ENCODE results near the gene TOR3A. TPM values are rescaled to one million over a fixed set of nuclear protein-coding genes. Genes with fewer than 3 reads are reported as not detected.

Gene TOR3A
- total and polyA plus RNA-seq, 2 of the 13 experiments (the other 11 are each of a cell fraction or from before 2014, with no cell fraction given): 14.7 to 28.4 TPM

DNA sequence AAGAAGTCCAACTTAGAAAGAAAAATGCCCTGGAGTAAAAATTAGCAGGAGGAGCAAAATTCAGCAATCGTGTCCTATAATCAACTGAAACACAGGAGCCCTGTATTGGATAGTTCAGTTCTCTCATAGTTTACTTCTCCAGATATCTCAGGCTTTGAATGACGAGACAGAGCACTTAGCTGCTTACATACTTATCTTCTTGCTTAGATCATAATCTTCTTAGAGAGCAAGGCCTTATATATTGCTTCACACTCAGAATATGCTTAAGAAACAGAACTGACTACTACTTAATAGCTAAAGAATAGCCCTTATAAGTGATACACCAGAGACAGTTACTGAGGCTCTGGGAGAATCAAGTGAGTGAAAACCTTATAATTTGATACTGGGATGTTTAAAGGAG, 38.9 kb downstream of the TOR3A start:
- no peak overlapping the region for H3K9ac ChIP-seq (ENCODE audit: insufficient read depth, low read depth, low read length)
- TF ChIP-seq ZNF383 (CRISPR knock-in tag; IDR thresholded peaks at IDR 0.05; ENCODE audit: borderline replicate concordance) (0 out of 2 replicates have a peak, but pooled peaks have one; percentile 51), FOXK1 (CRISPR knock-in tag; IDR thresholded peaks at IDR 0.05; ENCODE audit: borderline replicate concordance, low read depth) (no peak)
- no peak overlapping the region for H3K27ac ChIP-seq (ENCODE audit: extremely low read length, insufficient read depth, low read length)
- ChIA-PET POLR2A (no interaction called here), CTCF (ENCODE audit: low intra/inter-chr PET ratio, low total read pairs) (interaction anchor here (1.2 to 2.3 kb wide), 2 partner anchors 42 to 73 kb away, joined by 3 to 30 read pairs; no protein-coding TSS in a partner anchor)
- no peaks in the 10 kb centered on the region for H3K4me1 ChIP-seq (ENCODE audit: insufficient read depth, low read length)
- in situ Hi-C loops (cut with HindIII; ENCODE audit: extremely low pct_ligation_motif_present, low pct_unique_long_range_greater_than_20kb): loop anchor here (5.0 to 10.0 kb wide), 2 partner anchors 77 to 174 kb away; partner anchors contain the start of gene SOAT1
- no peaks in the 10 kb centered on the region for H3K9me3 ChIP-seq (ENCODE audit: low read length)
- H4K20me1 ChIP-seq (ENCODE audit: insufficient read depth, low read length): no peaks in the 10 kb centered on the region
- FAIRE-seq: no peak
- BruUV-seq (replicated peaks): no TSS peak
- no peak overlapping the region for H3K4me3 ChIP-seq (replicated peaks in 1 of 3; ENCODE audit: insufficient read depth in 1 of 3, low read depth in 2 of 3, low read length in 3 of 3)
- intact Hi-C loops (cut with micrococcal nuclease; ENCODE audit: unreplicated experiment): loop anchor here (1.0 to 5.0 kb wide), 3 partner anchors 43 to 172 kb away; no protein-coding TSS in a partner anchor
- no peak overlapping the region for H2AFZ ChIP-seq (ENCODE audit: low read length)
- WGBS (ENCODE audit: low lambda C conversion rate): 92% methylated on average over 2 of the region's 2 CpGs
- no peaks in the 10 kb centered on the region for H3K79me2 ChIP-seq (ENCODE audit: insufficient read depth, low read length)
- no peak for ATAC-seq
- H3K36me3 ChIP-seq (replicated peaks in 1 of 2; ENCODE audit: control insufficient read depth in 1 of 2, insufficient read depth in 2 of 2, low read length in 2 of 2): peaks cover 3 to 53% of the 10 kb centered on the region in 2 experiments
- no peaks in the 10 kb centered on the region for H3K27me3 ChIP-seq (ENCODE audit: control insufficient read depth in 1 of 2, insufficient read depth in 2 of 2, low read length in 2 of 2)
- DNase-seq (ENCODE audit: low spot score): no peak
- no peak overlapping the region for H3K4me2 ChIP-seq (ENCODE audit: low read depth, low read length)

- H3K9ac ChIP-seq (ENCODE audit: insufficient read depth, low read depth, low read length): no peak overlapping the region
- ATAC-seq: peak; percentile 48
Observed at GRCh38 chr1:179121159-179121938, 39.5 kb downstream of the TOR3A start.

More at GRCh38 chr1:179121159-179121938, 39.5 kb downstream of the TOR3A start:
- CTCF ChIA-PET (ENCODE audit: low intra/inter-chr PET ratio, low total read pairs): interaction anchor here (1.2 to 2.3 kb wide), 2 partner anchors 42 to 72 kb away, joined by 3 to 30 read pairs; no protein-coding TSS in a partner anchor
- in situ Hi-C loops (cut with HindIII; ENCODE audit: extremely low pct_ligation_motif_present, low pct_unique_long_range_greater_than_20kb): loop anchor here (5.0 to 10.0 kb wide), 2 partner anchors 76 to 173 kb away; partner anchors contain the start of gene SOAT1
- Histone ChIP-seq H3K27ac (ENCODE audit: extremely low read length, insufficient read depth, low read length) (no peak overlapping the region), H4K20me1 (ENCODE audit: insufficient read depth, low read length) (no peaks in the 10 kb centered on the region), H3K4me1 (ENCODE audit: insufficient read depth, low read length) (no peaks in the 10 kb centered on the region), H3K4me2 (ENCODE audit: low read depth, low read length) (no peak overlapping the region), H2AFZ (ENCODE audit: low read length) (no peak overlapping the region), H3K4me3 (replicated peaks in 1 of 3; ENCODE audit: insufficient read depth in 1 of 3, low read depth in 2 of 3, low read length in 3 of 3) (no peak overlapping the region), H3K9me3 (ENCODE audit: low read length) (no peaks in the 10 kb centered on the region), H3K36me3 (replicated peaks in 1 of 2; ENCODE audit: control insufficient read depth in 1 of 2, insufficient read depth in 2 of 2, low read length in 2 of 2) (peaks cover 5 to 51% of the 10 kb centered on the region in 2 experiments), H3K79me2 (ENCODE audit: insufficient read depth, low read length) (no peaks in the 10 kb centered on the region), H3K27me3 (ENCODE audit: control insufficient read depth in 1 of 2, insufficient read depth in 2 of 2, low read length in 2 of 2) (no peaks in the 10 kb centered on the region)
- peak; percentile 25 for DNase-seq (ENCODE audit: low spot score)
- no TSS peak for BruUV-seq (replicated peaks)
- peak; percentile 34 for FAIRE-seq
- POLR2A ChIA-PET: no interaction called here
- TF ChIP-seq, protein P1, sequence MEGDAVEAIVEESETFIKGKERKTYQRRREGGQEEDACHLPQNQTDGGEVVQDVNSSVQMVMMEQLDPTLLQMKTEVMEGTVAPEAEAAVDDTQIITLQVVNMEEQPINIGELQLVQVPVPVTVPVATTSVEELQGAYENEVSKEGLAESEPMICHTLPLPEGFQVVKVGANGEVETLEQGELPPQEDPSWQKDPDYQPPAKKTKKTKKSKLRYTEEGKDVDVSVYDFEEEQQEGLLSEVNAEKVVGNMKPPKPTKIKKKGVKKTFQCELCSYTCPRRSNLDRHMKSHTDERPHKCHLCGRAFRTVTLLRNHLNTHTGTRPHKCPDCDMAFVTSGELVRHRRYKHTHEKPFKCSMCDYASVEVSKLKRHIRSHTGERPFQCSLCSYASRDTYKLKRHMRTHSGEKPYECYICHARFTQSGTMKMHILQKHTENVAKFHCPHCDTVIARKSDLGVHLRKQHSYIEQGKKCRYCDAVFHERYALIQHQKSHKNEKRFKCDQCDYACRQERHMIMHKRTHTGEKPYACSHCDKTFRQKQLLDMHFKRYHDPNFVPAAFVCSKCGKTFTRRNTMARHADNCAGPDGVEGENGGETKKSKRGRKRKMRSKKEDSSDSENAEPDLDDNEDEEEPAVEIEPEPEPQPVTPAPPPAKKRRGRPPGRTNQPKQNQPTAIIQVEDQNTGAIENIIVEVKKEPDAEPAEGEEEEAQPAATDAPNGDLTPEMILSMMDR (CRISPR knock-in tag; IDR thresholded peaks at IDR 0.05): peak; percentile 62
- no peak for TF ChIP-seq ISX (CRISPR knock-in tag; conservative IDR thresholded peaks at IDR 0.05)
- TF ChIP-seq STAG1 (CRISPR knock-in tag; IDR thresholded peaks at IDR 0.05): peak; percentile 77
- TF ChIP-seq, protein P2, sequence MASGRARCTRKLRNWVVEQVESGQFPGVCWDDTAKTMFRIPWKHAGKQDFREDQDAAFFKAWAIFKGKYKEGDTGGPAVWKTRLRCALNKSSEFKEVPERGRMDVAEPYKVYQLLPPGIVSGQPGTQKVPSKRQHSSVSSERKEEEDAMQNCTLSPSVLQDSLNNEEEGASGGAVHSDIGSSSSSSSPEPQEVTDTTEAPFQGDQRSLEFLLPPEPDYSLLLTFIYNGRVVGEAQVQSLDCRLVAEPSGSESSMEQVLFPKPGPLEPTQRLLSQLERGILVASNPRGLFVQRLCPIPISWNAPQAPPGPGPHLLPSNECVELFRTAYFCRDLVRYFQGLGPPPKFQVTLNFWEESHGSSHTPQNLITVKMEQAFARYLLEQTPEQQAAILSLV (CRISPR knock-in tag; IDR thresholded peaks at IDR 0.05; ENCODE audit: borderline replicate concordance): no peak
- peak; percentile 84 for TF ChIP-seq SMC3 (IDR thresholded peaks at IDR 0.05; ENCODE audit: low read length)
- TF ChIP-seq NR2C2 (CRISPR knock-in tag; IDR thresholded peaks at IDR 0.05; ENCODE audit: borderline replicate concordance): 0 out of 2 replicates have a peak, but pooled peaks have one; percentile 22
- peak; percentile 55 for TF ChIP-seq RAD21 (CRISPR knock-in tag; IDR thresholded peaks at IDR 0.05)
- intact Hi-C loops (cut with micrococcal nuclease; ENCODE audit: unreplicated experiment): loop anchor here (1.0 to 5.0 kb wide), 3 partner anchors 44 to 171 kb away; no protein-coding TSS in a partner anchor
- WGBS (ENCODE audit: low lambda C conversion rate): 86% methylated on average over 7 of the region's 7 CpGs

Measured in HepG2 (cell line).